H9 (cell line): Measurements from ENCODE around the gene RASA4B. TPM values are rescaled to one million over a fixed set of nuclear protein-coding genes. Genes with fewer than 3 reads are reported as not detected.

ENCODE experiments used
- DNase-seq: peaks from one replicate; pipeline ENCODE4 v3.0.0-alpha.2; 2017
- H2AFZ ChIP-seq: one replicate; pipeline ENCODE4 v1.6.1; 2013; ENCODE audit warnings: mild to moderate bottlenecking, low read length, control low read depth, moderate library complexity
- H2AK5ac ChIP-seq: 2 replicates; pipeline ENCODE4 v1.6.1; 2013; ENCODE audit warnings: low read length, control low read depth, mixed read lengths; ENCODE audit not compliant: insufficient read length
- H2BK120ac ChIP-seq: one replicate; pipeline ENCODE4 v1.6.1; 2013; ENCODE audit warnings: low read depth, mild to moderate bottlenecking, low read length, control low read depth, inconsistent platforms; ENCODE audit not compliant: poor library complexity, severe bottlenecking
- H2BK12ac ChIP-seq: 2 replicates; pipeline ENCODE4 v1.6.1; 2013; ENCODE audit warnings: low read length, control low read depth, mixed read lengths, low read depth; ENCODE audit not compliant: insufficient read length
- H2BK15ac ChIP-seq: 2 replicates; pipeline ENCODE4 v1.6.1; 2013; ENCODE audit warnings: low read depth, low read length, control low read depth
- H2BK20ac ChIP-seq: one replicate; pipeline ENCODE4 v1.6.1; 2013; ENCODE audit warnings: low read depth, mild to moderate bottlenecking, low read length, control low read depth, inconsistent platforms; ENCODE audit not compliant: poor library complexity, severe bottlenecking
- H2BK5ac ChIP-seq: 2 replicates; pipeline ENCODE4 v1.6.1; 2013; ENCODE audit warnings: low read length, control low read depth, mixed read lengths; ENCODE audit not compliant: insufficient read length
- H3K14ac ChIP-seq: 2 replicates; pipeline ENCODE4 v1.6.1; 2013; ENCODE audit warnings: low read length, control low read depth; ENCODE audit not compliant: insufficient read depth
- H3K18ac ChIP-seq: 2 replicates; pipeline ENCODE4 v1.6.1; 2013; ENCODE audit warnings: low read depth, mild to moderate bottlenecking, mixed read lengths, low read length, control low read depth; ENCODE audit not compliant: insufficient read length
- H3K23ac ChIP-seq: 2 replicates; pipeline ENCODE4 v1.6.1; 2013; ENCODE audit warnings: low read length, control low read depth, mixed read lengths, low read depth; ENCODE audit not compliant: insufficient read length
- H3K23me2 ChIP-seq: 2 replicates; pipeline ENCODE4 v1.6.1; 2013; ENCODE audit warnings: low read depth, mild to moderate bottlenecking, mixed read lengths, low read length, control low read depth; ENCODE audit not compliant: insufficient read length, poor library complexity, severe bottlenecking
- H3K27ac ChIP-seq: 2 replicates; pipeline ENCODE4 v1.5.1; 2013; ENCODE audit warnings: low read length, control low read depth, mixed read lengths, low read depth; ENCODE audit not compliant: insufficient read length
- H3K27me3 ChIP-seq: 2 replicates; pipeline ENCODE4 v1.6.1; 2013; ENCODE audit warnings: low read length, control low read depth, inconsistent platforms; ENCODE audit not compliant: insufficient read depth
- H3K4ac ChIP-seq: 2 replicates; pipeline ENCODE4 v1.6.1; 2013; ENCODE audit warnings: low read depth, mild to moderate bottlenecking, control low read depth, inconsistent platforms, low read length, moderate library complexity
- H3K4me1 ChIP-seq: 2 replicates; pipeline ENCODE4 v1.6.1; 2013; ENCODE audit warnings: low read length, control low read depth, inconsistent platforms; ENCODE audit not compliant: insufficient read depth
- H3K4me2 ChIP-seq: 2 replicates; pipeline ENCODE4 v1.6.1; 2013; ENCODE audit warnings: low read length, control low read depth, mixed read lengths; ENCODE audit not compliant: insufficient read length, insufficient read depth
- H3K56ac ChIP-seq: 2 replicates; pipeline ENCODE4 v1.6.1; 2013; ENCODE audit warnings: low read depth, mild to moderate bottlenecking, mixed read lengths, low read length, control low read depth; ENCODE audit not compliant: insufficient read length
- H3K79me1 ChIP-seq: 2 replicates; pipeline ENCODE4 v1.6.1; 2013; ENCODE audit warnings: low read depth, mild to moderate bottlenecking, moderate library complexity, low read length, control low read depth, inconsistent platforms; ENCODE audit not compliant: insufficient read depth, poor library complexity, severe bottlenecking
- H3K79me2 ChIP-seq: 2 replicates; pipeline ENCODE4 v1.6.1; 2013; ENCODE audit warnings: low read length, control low read depth, inconsistent platforms; ENCODE audit not compliant: insufficient read depth
- H3K9ac ChIP-seq: 2 replicates; pipeline ENCODE4 v1.6.1; 2013; ENCODE audit warnings: low read length, control low read depth, mixed read lengths; ENCODE audit not compliant: insufficient read length; ENCODE audit errors: extremely low read depth
- H3K9me3 ChIP-seq: one replicate; pipeline ENCODE4 v1.6.1; 2013; ENCODE audit warnings: low read depth, low read length, inconsistent platforms; ENCODE audit not compliant: control insufficient read depth
- H3T11ph ChIP-seq: one replicate; pipeline ENCODE4 v1.6.1; 2013; ENCODE audit warnings: mild to moderate bottlenecking, low read length, control low read depth, inconsistent platforms
- H4K20me1 ChIP-seq: one replicate; pipeline ENCODE4 v1.6.1; 2013; ENCODE audit not compliant: control insufficient read depth, insufficient read length, insufficient read depth
- H4K5ac ChIP-seq: 2 replicates; pipeline ENCODE4 v1.6.1; 2013; ENCODE audit warnings: low read depth, mild to moderate bottlenecking, mixed read lengths, low read length, control low read depth; ENCODE audit not compliant: insufficient read length
- H4K8ac ChIP-seq: replicated peaks from 2 replicates; pipeline ENCODE4 v1.6.1; 2013; ENCODE audit warnings: low read length, control low read depth, mixed read lengths, low read depth; ENCODE audit not compliant: insufficient read length
- H4K91ac ChIP-seq: 2 replicates; pipeline ENCODE4 v1.6.1; 2013; ENCODE audit warnings: low read depth, mild to moderate bottlenecking, moderate library complexity, mixed read lengths, low read length, control low read depth; ENCODE audit not compliant: insufficient read length
- H3K27ac Mint-ChIP-seq, 3 experiments: 2 replicates in 2 of 3; 3 replicates in 1 of 3; pipeline ENCODE4 v1.8.0; 2020 to 2021; ENCODE audit warnings: mixed read lengths in 3 of 3, mild to moderate bottlenecking in 1 of 3, moderate library complexity in 1 of 3
- H3K27me3 Mint-ChIP-seq: 2 replicates; pipeline ENCODE4 v1.8.0; 2021; ENCODE audit warnings: low read depth, mild to moderate bottlenecking, moderate library complexity, mixed read lengths
- H3K36me3 Mint-ChIP-seq, 3 experiments: 2 replicates in 2 of 3; 3 replicates in 1 of 3; pipeline ENCODE4 v1.8.0; 2020 to 2021; ENCODE audit warnings: low read depth in 3 of 3, mixed read lengths in 3 of 3; ENCODE audit not compliant: insufficient read depth in 1 of 3
- H3K4me1 Mint-ChIP-seq, 2 experiments: 2 replicates each; pipeline ENCODE4 v1.8.0; 2020; ENCODE audit warnings: mixed read lengths in 2 of 2
- H3K4me3 Mint-ChIP-seq, 2 experiments: 2 replicates in 1 of 2; 3 replicates in 1 of 2; pipeline ENCODE4 v1.8.0; 2020 to 2021; ENCODE audit warnings: mild to moderate bottlenecking in 2 of 2, mixed read lengths in 2 of 2, moderate library complexity in 1 of 2
- H3K9me3 Mint-ChIP-seq, 2 experiments: 2 replicates in 1 of 2; 3 replicates in 1 of 2; pipeline ENCODE4 v1.8.0; 2020; ENCODE audit warnings: mild to moderate bottlenecking in 2 of 2, mixed read lengths in 2 of 2, moderate library complexity in 1 of 2
- CTCF ChIP-seq: fragments of 200-600 bp; sonication (generic); conservative IDR thresholded peaks from 3 replicates; pipeline ENCODE4 v1.8.0; 2021; ENCODE audit warnings: antibody characterized with exemption, mild to moderate bottlenecking
- WGBS: extraction: QIAGEN DNeasy Blood & Tissue Kit; methylation state at CpG from one replicate; pipeline ENCODE4 v1.1.7; 2013; ENCODE audit warnings: missing lambda C conversion rate, low lambda C conversion rate, mixed read lengths; ENCODE audit not compliant: insufficient read length; ENCODE audit errors: extremely low coverage; 5-methylcytosine and 5-hydroxymethylcytosine counted together
- total RNA-seq: library from RNA; stranded (reverse); gene quantifications from 2 replicates; pipeline ENCODE4 v1.2.1, GENCODE V29; 2021

The RASA4B gene
- total RNA-seq, 1 experiment from 2014 or later, result 3.7 TPM

- Histone ChIP-seq H3K4ac (no peak overlapping the region), H3K27me3 (no peaks in the 10 kb centered on the region), H4K91ac (no peak overlapping the region), H3K79me1 (no peaks in the 10 kb centered on the region), H3K4me1 (no peaks in the 10 kb centered on the region; the same call in 1 of the 2 replicates), H3K27ac (no peak overlapping the region), H3K14ac (no peak overlapping the region), H2BK12ac (no peak overlapping the region), H3K23ac (no peak overlapping the region), H3K9me3 (no peaks in the 10 kb centered on the region), H3K4me2 (no peak overlapping the region), H3T11ph (no peak overlapping the region), H2BK20ac (no peak overlapping the region), H2BK120ac (no peak overlapping the region), H4K20me1 (no peaks in the 10 kb centered on the region), H3K56ac (no peak overlapping the region), H3K79me2 (no peaks in the 10 kb centered on the region), H3K9ac (no peak overlapping the region), H3K18ac (no peak overlapping the region), H3K23me2 (peaks cover 9% of the 10 kb centered on the region), H2BK15ac (no peak overlapping the region), H2AK5ac (no peak overlapping the region), H2AFZ (no peak overlapping the region), H4K5ac (no peak overlapping the region), H4K8ac (no peak overlapping the region), H2BK5ac (no peak overlapping the region)
- peaks cover 18 to 19% of the 10 kb centered on the region in 2 experiments for H3K4me1 Mint-ChIP-seq
- peak overlapping the region in 1 of 3 experiments; percentile 31; a peak in 1 of 7 replicates for H3K27ac Mint-ChIP-seq
- H3K36me3 Mint-ChIP-seq, result peaks cover 2 to 17% (median 4%) of the 10 kb centered on the region in 3 experiments; a peak in 5 of 7 replicates
- DNase-seq, result no peak
- no peaks in the 10 kb centered on the region for H3K9me3 Mint-ChIP-seq
- no peak for TF ChIP-seq CTCF
- H3K4me3 Mint-ChIP-seq, result no peak overlapping the region
- peaks cover 4% of the 10 kb centered on the region for H3K27me3 Mint-ChIP-seq
- no CpG with 5 or more reads among the region's 10 CpGs for WGBS
Observed at GRCh38 chr7:102436118-102436517, 81.5 kb downstream of the RASA4B start.
